IPS DF 19.7 (cell line): ENCODE results near the gene ZNF580.

ENCODE experiments used
- DNase-seq: peaks from one replicate; pipeline ENCODE4 v3.0.0-alpha.2; 2013; ENCODE audit warnings: low read depth, low spot score

The ZNF580 gene

GRCh38 chr19:55677572-55678028 lies 36.8 kb downstream of the ZNF580 start:
- no peak for DNase-seq

- DNase-seq: no peak
Observed at GRCh38 chr19:55678121-55678671, 37.4 kb downstream of the ZNF580 start.

- no peak for DNase-seq
Observed at GRCh38 chr19:55679343-55680257, 38.8 kb downstream of the ZNF580 start.

- no peak for DNase-seq
Observed at GRCh38 chr19:55680339-55681130, 39.7 kb downstream of the ZNF580 start.

- DNase-seq: no peak
Observed at GRCh38 chr19:55681131-55682092, 40.6 kb downstream of the ZNF580 start.

- DNase-seq: no peak
Observed at GRCh38 chr19:55683449-55684261, 42.9 kb downstream of the ZNF580 start.

GRCh38 chr19:55684946-55685681 lies 44.3 kb downstream of the ZNF580 start:
- no peak for DNase-seq

- no peak for DNase-seq
Observed at GRCh38 chr19:55685776-55686175, 45.0 kb downstream of the ZNF580 start.

- DNase-seq: no peak
Observed at GRCh38 chr19:55686311-55687050, 45.7 kb downstream of the ZNF580 start.

- DNase-seq: no peak
Observed at GRCh38 chr19:55687281-55688201, 46.7 kb downstream of the ZNF580 start.

GRCh38 chr19:55688422-55689218 lies 47.8 kb downstream of the ZNF580 start:
- DNase-seq: no peak

- DNase-seq: no peak
Observed at GRCh38 chr19:55689411-55690108, 48.8 kb downstream of the ZNF580 start.

GRCh38 chr19:55690109-55690768 lies 49.4 kb downstream of the ZNF580 start:
- DNase-seq: no peak

- no peak for DNase-seq
Observed at GRCh38 chr19:55690769-55691545, 50.2 kb downstream of the ZNF580 start.
